Esophagus (tissue), 2 donors: ENCODE data around the gene SASS6. TPM values are rescaled to one million over a fixed set of nuclear protein-coding genes. Genes with fewer than 3 reads are reported as not detected.
A peak's percentile ranks its signal among the peaks of the same experiment; 100 is the strongest.

Experiments
- H3K27ac ChIP-seq, 2 donors: one replicate each; pipeline ENCODE4 v1.5.1; 2013; ENCODE audit warnings: low read depth in 2 of 2, mild to moderate bottlenecking in 2 of 2, inconsistent platforms in 1 of 2, low read length in 1 of 2, moderate library complexity in 1 of 2
- H3K27me3 ChIP-seq, 2 donors: one replicate each; pipeline ENCODE4 v1.6.1; 2013; ENCODE audit warnings: low read length in 2 of 2, control low read depth in 1 of 2, mild to moderate bottlenecking in 1 of 2; ENCODE audit not compliant: insufficient read depth in 2 of 2, control insufficient read depth in 1 of 2
- H3K36me3 ChIP-seq, 2 donors: one replicate each; pipeline ENCODE4 v1.6.1; 2013; ENCODE audit warnings: low read length in 1 of 2; ENCODE audit not compliant: control insufficient read depth in 2 of 2, insufficient read depth in 2 of 2
- H3K4me1 ChIP-seq, 2 donors: one replicate each; pipeline ENCODE4 v1.6.1; 2013; ENCODE audit warnings: low read length in 1 of 2; ENCODE audit not compliant: control insufficient read depth in 2 of 2, insufficient read depth in 2 of 2
- H3K4me3 ChIP-seq, 2 donors: one replicate each; pipeline ENCODE4 v1.5.1; 2013; ENCODE audit warnings: low read length in 2 of 2, mild to moderate bottlenecking in 2 of 2, low read depth in 1 of 2, moderate library complexity in 1 of 2
- H3K9me3 ChIP-seq, 2 donors: one replicate each; pipeline ENCODE4 v1.6.1; 2013; ENCODE audit warnings: mild to moderate bottlenecking in 2 of 2, low read depth in 1 of 2, low read length in 1 of 2, moderate library complexity in 1 of 2; ENCODE audit not compliant: control insufficient read depth in 2 of 2, insufficient read depth in 1 of 2
- WGBS, 2 donors: extraction: QIAGEN DNeasy Blood & Tissue Kit; methylation state at CpG; one replicate each; pipeline ENCODE4 v1.1.7; 2013; 5-methylcytosine and 5-hydroxymethylcytosine counted together
- polyA plus RNA-seq, 2 donors: library from polyadenylated mRNA; stranded (reverse); fragments of 200-250 nt; gene quantifications; one replicate each; pipeline ENCODE4 v1.2.3, GENCODE V29; 2013
- donor health status: healthy with polysubstance abuse.
- donor health status: Bipolar disorder and iron deficiency.

SASS6 gene
- polyA plus RNA-seq, 2 donors = 1.9 to 2.0 TPM

DNA sequence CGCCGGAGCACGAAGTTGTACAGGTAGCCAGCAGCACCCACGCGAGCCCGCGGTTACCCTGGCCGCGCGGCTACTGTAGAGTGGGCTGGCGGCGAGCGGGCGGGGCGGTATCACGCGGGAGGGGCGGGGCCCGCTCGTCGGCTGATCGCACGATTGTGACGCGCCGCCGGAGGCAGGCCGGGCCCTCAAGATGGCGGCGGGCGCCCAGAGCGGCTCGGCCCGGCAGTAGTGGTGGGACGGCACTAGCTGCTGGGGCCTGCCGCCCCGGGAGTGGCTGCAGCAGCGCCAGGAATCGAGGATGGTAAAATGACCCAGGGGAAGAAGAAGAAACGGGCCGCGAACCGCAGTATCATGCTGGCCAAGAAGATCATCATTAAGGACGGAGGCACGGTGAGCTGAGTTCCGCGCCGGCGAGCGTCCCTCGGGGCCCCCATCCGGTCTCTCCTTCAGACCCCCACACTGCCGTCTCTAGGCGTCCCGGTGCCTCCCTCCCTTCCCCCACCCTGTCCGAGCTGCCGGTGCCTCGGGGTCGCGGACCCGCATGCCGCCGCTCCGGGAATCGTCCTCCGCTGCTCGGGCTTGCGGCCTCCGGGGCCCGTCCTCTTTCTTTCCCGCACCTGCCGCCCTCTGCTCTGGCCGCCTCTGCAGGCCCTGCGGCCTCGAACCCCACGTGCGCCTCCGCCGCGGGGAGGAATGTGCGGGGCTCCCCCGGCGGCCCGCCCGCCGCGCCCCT is 94.6 kb downstream of the SASS6 start:
- H3K4me1 ChIP-seq = no peaks in the 10 kb centered on the region
- peak overlapping the region; percentile 85 to 89 for H3K4me3 ChIP-seq
- WGBS, 2 donors = 0 to 1% methylated on average over 77 to 87 of the region's 87 CpGs
- peak overlapping the region; percentile 98 to 100 for H3K27ac ChIP-seq
- H3K9me3 ChIP-seq = no peaks in the 10 kb centered on the region
- no peaks in the 10 kb centered on the region for H3K27me3 ChIP-seq
- no peaks in the 10 kb centered on the region for H3K36me3 ChIP-seq

GRCh38 chr1:100037656-100037926 is 95.1 kb downstream of the SASS6 start:
- peak overlapping the region; percentile 98 to 100 for H3K27ac ChIP-seq
- H3K4me3 ChIP-seq = peak overlapping the region; percentile 85 to 89
- H3K27me3 ChIP-seq = no peaks in the 10 kb centered on the region
- H3K36me3 ChIP-seq = no peaks in the 10 kb centered on the region
- H3K4me1 ChIP-seq = no peaks in the 10 kb centered on the region
- 0 to 1% methylated on average over 8 of the region's 8 CpGs for WGBS, 2 donors
- no peaks in the 10 kb centered on the region for H3K9me3 ChIP-seq

- Histone ChIP-seq H3K9me3 (no peaks in the 10 kb centered on the region), H3K36me3 (no peaks in the 10 kb centered on the region), H3K4me1 (no peaks in the 10 kb centered on the region), H3K4me3 (peak overlapping the region; percentile 85 to 89), H3K27me3 (no peaks in the 10 kb centered on the region), H3K27ac (peak overlapping the region; percentile 98 to 100)
- 20 to 21% methylated on average over 11 of the region's 11 CpGs for WGBS, 2 donors
Measured at GRCh38 chr1:100036718-100037655, 95.7 kb downstream of the SASS6 start.

DNA sequence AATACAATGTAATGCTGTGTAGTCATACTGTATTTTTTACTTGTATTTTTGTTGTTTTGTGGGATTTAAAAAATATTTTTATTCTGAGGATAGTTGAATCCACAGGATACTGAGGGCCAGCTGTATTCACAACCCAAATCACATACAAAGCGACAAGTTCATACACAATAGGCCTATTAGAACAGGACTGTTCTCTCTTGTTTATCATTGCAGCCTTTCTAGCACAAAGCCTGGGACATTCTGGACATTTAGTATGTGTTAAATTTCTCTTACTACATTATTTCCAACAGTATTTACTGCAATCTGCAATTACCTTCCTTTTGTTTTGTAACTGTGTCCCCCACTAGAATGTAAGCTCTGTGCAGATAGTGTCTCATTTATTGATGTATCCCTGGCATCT is 97.5 kb downstream of the SASS6 start:
- no peaks in the 10 kb centered on the region for H3K4me1 ChIP-seq
- H3K4me3 ChIP-seq = no peak overlapping the region
- no peaks in the 10 kb centered on the region for H3K27me3 ChIP-seq
- 90 to 92% methylated on average over 1 of the region's 1 CpG for WGBS, 2 donors
- no peak overlapping the region for H3K27ac ChIP-seq
- no peaks in the 10 kb centered on the region for H3K36me3 ChIP-seq
- no peaks in the 10 kb centered on the region for H3K9me3 ChIP-seq

DNA sequence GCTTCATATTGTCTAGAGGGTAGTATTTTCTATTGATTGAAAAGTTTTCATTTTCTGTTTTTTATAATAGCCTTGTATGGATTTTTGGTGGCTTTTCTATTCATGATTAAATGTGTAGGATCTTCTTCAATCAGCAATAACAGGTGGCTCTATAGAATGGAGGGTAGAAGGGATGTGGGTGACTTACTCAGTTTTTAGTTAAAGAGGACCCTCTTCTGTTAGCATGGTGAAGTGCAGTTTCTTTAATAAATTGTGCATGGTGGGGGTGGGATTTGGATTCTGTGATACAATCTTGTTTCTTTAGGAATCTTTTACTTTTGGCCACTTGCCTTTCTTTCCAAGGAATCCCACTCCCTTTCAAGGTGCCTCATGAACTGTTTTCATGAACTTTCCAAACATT is 98.3 kb downstream of the SASS6 start:
- Histone ChIP-seq H3K4me3 (no peak overlapping the region), H3K27me3 (no peaks in the 10 kb centered on the region), H3K4me1 (no peaks in the 10 kb centered on the region), H3K27ac (no peak overlapping the region), H3K9me3 (no peaks in the 10 kb centered on the region), H3K36me3 (no peaks in the 10 kb centered on the region)

Other genes with a start within 250 kb of the SASS6 start
- 10 to 100 TPM in 1 of 2 donors, 1 to 10 TPM in 1; 9.4 to 16.7 TPM for gene SLC35A3, start 162.9 kb downstream of the SASS6 start, polyA plus RNA-seq
- 10 to 100 TPM in 1 of 2 donors, 1 to 10 TPM in 1; 7.5 to 11.7 TPM for gene TRMT13, start 233 bp upstream of the SASS6 start, polyA plus RNA-seq
- gene LRRC39, start 45.3 kb upstream of the SASS6 start, polyA plus RNA-seq = 1 to 10 TPM in 1 of 2 donors, under 1 TPM in 1; 0.41 to 1.2 TPM
- 1 to 10 TPM; 2.3 to 3.9 TPM for gene DBT, start 116.9 kb upstream of the SASS6 start, polyA plus RNA-seq
- 10 to 100 TPM; 19.7 to 20.6 TPM for gene RTCA, start 133.3 kb upstream of the SASS6 start, polyA plus RNA-seq
- 1 to 10 TPM; 1.0 to 1.2 TPM for gene CDC14A, start 219.6 kb upstream of the SASS6 start, polyA plus RNA-seq